ENCODE data around the gene EAPP. TPM values are rescaled to one million over a fixed set of nuclear protein-coding genes. Genes with fewer than 3 reads are reported as not detected.
"Not testable (repeated sequence)": the region's sequence is repeated elsewhere in the genome, so short reads cannot be mapped to it uniquely, and the experiment has no call there.

Gene EAPP
- total and polyA plus RNA-seq, 2 donors from 2014 or later: 43.3 to 46.0 TPM

DNA sequence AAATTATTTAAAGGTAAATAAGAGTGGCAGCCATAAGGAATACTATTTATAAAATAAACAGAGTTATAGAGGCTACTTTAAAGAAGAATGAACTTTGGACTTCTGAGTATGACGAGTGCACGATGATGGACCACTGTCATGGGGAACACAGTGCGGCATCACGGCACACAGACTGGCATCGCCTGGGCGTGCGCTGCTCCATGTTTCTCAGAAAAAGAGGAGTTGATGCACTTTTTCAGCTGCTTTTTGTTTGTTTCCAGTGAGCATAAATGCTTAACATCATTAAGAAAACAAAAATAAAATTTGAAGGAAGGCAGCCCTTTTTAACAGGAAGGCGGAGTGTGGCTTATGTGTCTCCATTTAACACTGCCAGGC, 23.3 kb upstream of the EAPP start:
- Histone ChIP-seq H3K36me3 (ENCODE audit: control insufficient read depth in 2 of 3, insufficient read depth in 3 of 3, low read length in 3 of 3) (peaks cover 1 to 11% (median 2%) of the 10 kb centered on the region in 3 donors), H3K4me3 (ENCODE audit: low read length in 3 of 3) (no peak overlapping the region), H3K9me3 (ENCODE audit: control insufficient read depth in 2 of 3, insufficient read depth in 1 of 3, low read length in 3 of 3) (no peaks in the 10 kb centered on the region), H3K27me3 (ENCODE audit: control insufficient read depth, insufficient read depth, low read length) (no peaks in the 10 kb centered on the region), H3K9ac (ENCODE audit: low read length in 3 of 3) (no peak overlapping the region), H3K27ac (ENCODE audit: low read depth in 2 of 2, low read length in 2 of 2) (no peak overlapping the region), H3K4me1 (ENCODE audit: control insufficient read depth in 2 of 3, insufficient read depth in 2 of 3, low read depth in 1 of 3, low read length in 3 of 3) (no peaks in the 10 kb centered on the region)
- DNase-seq (peak in 1 of 5 donors; percentile 13), FAIRE-seq (no peak)
- intact Hi-C loops (cut with DNase I): no loop called here
- no peak for TF ChIP-seq CTCF (IDR thresholded peaks at IDR 0.05; ENCODE audit: borderline replicate concordance, extremely low read depth, insufficient read depth)

DNA sequence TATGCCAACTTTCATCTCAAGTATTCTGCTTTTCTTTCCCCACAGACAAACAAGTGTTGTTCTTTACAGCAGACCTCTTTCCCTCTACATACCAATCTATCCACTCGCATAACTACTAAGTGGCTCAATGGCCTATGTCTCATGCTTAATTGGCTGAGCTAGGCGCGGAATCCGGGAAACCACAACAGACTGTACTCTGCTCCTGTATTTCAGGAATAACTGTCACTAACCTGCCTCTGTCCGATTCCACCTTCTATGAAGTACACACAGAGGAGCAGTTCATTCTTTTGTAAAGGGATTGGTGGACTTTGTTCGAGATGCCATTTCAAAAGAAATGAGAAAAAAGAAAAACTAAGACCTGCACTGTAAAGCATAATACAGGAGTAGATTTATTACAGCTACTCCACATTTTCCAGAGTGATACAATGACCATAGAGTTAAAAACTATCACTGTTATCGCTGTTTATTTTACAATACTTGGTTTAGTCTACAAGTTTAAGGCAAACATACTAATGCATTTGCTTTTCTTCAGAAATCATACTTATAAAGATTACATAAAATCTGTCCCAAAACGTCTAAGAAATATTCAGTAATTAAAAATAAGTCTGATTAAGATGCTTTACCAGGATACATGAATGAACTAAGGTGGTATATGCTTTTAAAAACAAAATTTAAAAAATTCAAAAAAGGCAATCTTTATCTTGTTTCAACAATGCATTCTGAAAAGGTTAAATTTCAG, 22.7 kb upstream of the EAPP start:
- H3K9me3 ChIP-seq (ENCODE audit: control insufficient read depth in 2 of 3, insufficient read depth in 1 of 3, low read length in 3 of 3); DNase-seq; H3K4me3 ChIP-seq (ENCODE audit: low read length in 3 of 3); H3K9ac ChIP-seq (ENCODE audit: low read length in 3 of 3); intact Hi-C loops (cut with DNase I); H3K27me3 ChIP-seq (ENCODE audit: control insufficient read depth, insufficient read depth, low read length); FAIRE-seq; H3K36me3 ChIP-seq (ENCODE audit: control insufficient read depth in 2 of 3, insufficient read depth in 3 of 3, low read length in 3 of 3); H3K4me1 ChIP-seq (ENCODE audit: control insufficient read depth in 2 of 3, insufficient read depth in 2 of 3, low read depth in 1 of 3, low read length in 3 of 3); H3K27ac ChIP-seq (ENCODE audit: low read depth in 2 of 2, low read length in 2 of 2): not testable (repeated sequence)

DNA sequence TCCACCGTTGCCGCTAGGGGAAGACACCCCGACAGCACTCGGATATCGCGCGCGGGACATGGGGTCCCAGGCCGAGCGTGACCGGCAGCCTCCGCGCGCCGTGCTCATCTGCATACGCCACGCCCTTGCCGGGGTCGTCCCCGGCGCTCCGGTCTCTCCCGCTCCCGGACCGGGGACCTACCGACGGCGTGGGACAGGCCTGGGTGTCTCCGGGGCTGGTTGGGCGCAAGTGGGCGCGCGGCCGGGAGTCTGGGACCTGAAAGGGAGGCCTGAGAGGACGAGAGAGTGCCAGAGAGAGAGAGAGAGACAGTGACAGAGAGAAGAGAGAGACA, 17.0 kb upstream of the EAPP start:
- H3K36me3 ChIP-seq (ENCODE audit: control insufficient read depth in 2 of 3, insufficient read depth in 3 of 3, low read length in 3 of 3); H3K4me1 ChIP-seq (ENCODE audit: control insufficient read depth in 2 of 3, insufficient read depth in 2 of 3, low read depth in 1 of 3, low read length in 3 of 3); FAIRE-seq; H3K4me3 ChIP-seq (ENCODE audit: low read length in 3 of 3); H3K9me3 ChIP-seq (ENCODE audit: control insufficient read depth in 2 of 3, insufficient read depth in 1 of 3, low read length in 3 of 3); H3K27me3 ChIP-seq (ENCODE audit: control insufficient read depth, insufficient read depth, low read length); DNase-seq; H3K27ac ChIP-seq (ENCODE audit: low read depth in 2 of 2, low read length in 2 of 2); H3K9ac ChIP-seq (ENCODE audit: low read length in 3 of 3); intact Hi-C loops (cut with DNase I): not testable (repeated sequence)

DNA sequence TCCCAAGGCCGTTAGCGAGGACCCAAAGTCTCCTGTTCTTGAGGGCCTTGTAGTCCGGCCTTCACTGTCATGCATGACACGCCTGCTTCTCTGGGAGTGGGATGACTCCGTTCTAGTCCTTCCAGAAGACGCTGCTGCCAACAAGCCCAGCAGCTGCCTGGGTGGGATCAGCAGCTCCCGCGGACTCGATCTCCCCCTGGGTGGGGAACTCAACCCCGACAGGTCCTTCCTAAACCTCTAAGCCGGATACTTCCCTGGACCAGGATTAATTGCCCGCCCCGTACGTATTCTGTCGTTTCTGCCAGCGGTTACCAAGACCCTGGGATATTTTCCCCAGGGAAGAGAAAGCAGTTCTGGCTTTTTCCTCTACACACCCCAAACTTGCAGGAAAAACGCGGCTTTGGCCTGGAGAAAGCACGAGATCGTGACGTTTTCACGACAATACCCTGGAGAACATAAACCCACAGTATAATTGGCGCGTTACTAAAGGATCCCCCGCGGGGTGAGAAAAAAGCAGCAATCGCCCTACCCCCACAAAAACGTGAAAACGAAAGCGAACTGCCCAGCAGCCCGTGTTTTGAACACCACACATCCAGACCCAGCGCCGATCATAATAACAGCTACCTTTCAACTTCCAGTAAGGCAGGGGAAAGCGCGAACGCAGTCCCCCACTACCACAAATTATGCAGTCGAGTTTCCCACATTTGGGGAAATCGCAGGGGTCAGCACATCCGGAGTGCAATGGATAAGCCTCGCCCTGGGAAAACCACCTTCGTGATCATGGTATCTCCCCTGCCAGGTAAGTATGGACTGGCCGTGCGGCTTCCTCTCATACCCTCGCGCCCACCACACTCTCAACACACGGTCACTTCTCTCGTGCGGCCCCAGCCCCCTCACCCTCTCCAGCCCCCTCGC, 16.3 kb upstream of the EAPP start:
- DNase-seq; H3K9me3 ChIP-seq (ENCODE audit: control insufficient read depth in 2 of 3, insufficient read depth in 1 of 3, low read length in 3 of 3); H3K27me3 ChIP-seq (ENCODE audit: control insufficient read depth, insufficient read depth, low read length); FAIRE-seq; H3K4me1 ChIP-seq (ENCODE audit: control insufficient read depth in 2 of 3, insufficient read depth in 2 of 3, low read depth in 1 of 3, low read length in 3 of 3); intact Hi-C loops (cut with DNase I); H3K9ac ChIP-seq (ENCODE audit: low read length in 3 of 3); H3K4me3 ChIP-seq (ENCODE audit: low read length in 3 of 3); H3K36me3 ChIP-seq (ENCODE audit: control insufficient read depth in 2 of 3, insufficient read depth in 3 of 3, low read length in 3 of 3); H3K27ac ChIP-seq (ENCODE audit: low read depth in 2 of 2, low read length in 2 of 2): not testable (repeated sequence)
